ENCODE results near the gene EIF4E1B. TPM values are rescaled to one million over a fixed set of nuclear protein-coding genes. Genes with fewer than 3 reads are reported as not detected.
A peak's percentile ranks its signal among the peaks of the same experiment; 100 is the strongest.

Gene EIF4E1B
- total and polyA plus RNA-seq, 7 donors = 0.36 TPM; not detected in 6

GRCh38 chr5:176659860-176660461 lies 29.5 kb downstream of the EIF4E1B start:
- Histone ChIP-seq H3K4me3 (no peak overlapping the region), H3K4me1 (peaks cover 0 to 17% (median 6%) of the 10 kb centered on the region in 4 donors), H3K27me3 (peaks cover 0 to 24% (median 9%) of the 10 kb centered on the region in 3 donors), H3K27ac (no peak overlapping the region), H3K36me3 (peaks cover 0 to 22% (median 0%) of the 10 kb centered on the region in 4 donors), H3K9me3 (no peaks in the 10 kb centered on the region)
- no peak for DNase-seq
- intact Hi-C loops (cut with DNase I) = loop anchor here (5.0 kb wide), 1 partner anchor 452 kb away; no protein-coding TSS in a partner anchor
- 78 to 84% methylated on average over 4 of the region's 4 CpGs for WGBS, 2 donors
- no peak for TF ChIP-seq POLR2AphosphoS5 (IDR thresholded peaks at IDR 0.05)
- no peak for TF ChIP-seq POLR2A (IDR thresholded peaks at IDR 0.05)

DNA sequence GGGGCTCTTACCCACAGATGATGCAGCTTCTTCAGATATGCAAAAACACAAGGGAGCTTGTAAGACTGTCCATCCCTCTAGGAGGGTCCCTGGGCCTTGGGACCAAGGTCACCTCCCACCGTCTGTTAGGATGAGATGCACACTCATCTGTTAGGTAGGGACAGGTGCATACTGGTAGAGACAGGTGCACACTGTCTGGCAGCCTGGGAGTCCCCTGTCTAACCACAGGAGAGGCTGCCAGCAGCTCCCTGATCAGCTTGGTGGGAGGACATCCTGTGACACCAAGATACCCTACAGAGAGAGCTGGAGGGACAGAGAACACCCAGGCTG lies 30.0 kb downstream of the EIF4E1B start:
- no peaks in the 10 kb centered on the region for H3K9me3 ChIP-seq
- H3K4me3 ChIP-seq = no peak overlapping the region
- WGBS, 2 donors = 5 to 17% methylated on average over 1 of the region's 1 CpG
- no peak overlapping the region for H3K27ac ChIP-seq
- H3K4me1 ChIP-seq = peaks cover 0 to 17% (median 6%) of the 10 kb centered on the region in 4 donors
- H3K36me3 ChIP-seq = peaks cover 0 to 17% (median 0%) of the 10 kb centered on the region in 4 donors
- no peak for DNase-seq
- TF ChIP-seq EP300 (IDR thresholded peaks at IDR 0.05) (no peak), POLR2AphosphoS5 (IDR thresholded peaks at IDR 0.05) (no peak), POLR2A (IDR thresholded peaks at IDR 0.05) (no peak), CTCF (IDR thresholded peaks at IDR 0.05) (no peak)
- intact Hi-C loops (cut with DNase I) = loop anchor here (5.0 kb wide), 1 partner anchor 452 kb away; no protein-coding TSS in a partner anchor
- peaks cover 0 to 30% (median 14%) of the 10 kb centered on the region in 3 donors for H3K27me3 ChIP-seq

DNA sequence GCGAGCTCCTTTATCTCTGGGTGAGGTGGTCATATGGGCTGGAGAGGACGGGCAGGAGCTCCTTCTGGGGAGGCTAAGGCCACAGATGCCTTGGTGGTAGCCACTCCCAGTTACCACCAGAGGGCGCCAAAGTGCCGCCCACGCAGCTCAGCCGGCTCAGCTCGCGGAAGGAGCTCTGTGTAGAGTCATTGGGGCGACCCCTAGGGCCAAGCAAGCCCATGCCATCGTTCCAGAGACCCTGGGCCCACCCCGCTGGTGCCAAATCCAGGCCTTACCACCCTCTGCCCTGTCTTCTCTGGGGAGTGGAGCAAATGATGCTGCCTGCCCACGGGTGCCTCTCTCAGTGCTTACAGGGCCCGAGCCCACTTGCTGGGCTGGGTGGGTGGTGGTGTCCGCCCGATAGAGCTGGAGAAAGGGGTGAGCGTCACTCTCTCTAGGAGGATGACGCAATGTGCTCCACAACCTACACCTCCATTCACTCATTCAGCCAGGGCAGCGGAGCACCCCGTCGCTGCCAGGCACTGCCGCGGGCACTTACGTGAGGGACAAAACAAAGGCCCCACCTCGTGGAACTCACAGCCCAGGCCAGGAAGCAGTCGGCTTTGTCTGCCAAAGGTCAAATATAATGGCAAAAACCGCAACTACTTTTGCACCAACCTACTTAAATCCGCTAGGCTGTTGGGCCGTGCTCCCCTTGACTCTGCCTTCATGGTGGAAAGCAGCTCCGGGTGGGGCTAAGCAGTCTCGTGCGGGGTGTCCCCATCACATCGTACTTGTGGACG lies 30.6 kb downstream of the EIF4E1B start:
- 49 to 57% methylated on average over 33 of the region's 33 CpGs for WGBS, 2 donors
- peaks cover 0 to 33% (median 16%) of the 10 kb centered on the region in 3 donors for H3K27me3 ChIP-seq
- H3K36me3 ChIP-seq = peaks cover 0 to 17% (median 0%) of the 10 kb centered on the region in 4 donors
- H3K4me1 ChIP-seq = peaks cover 0 to 17% (median 6%) of the 10 kb centered on the region in 4 donors
- peak; percentile 83 for DNase-seq
- TF ChIP-seq POLR2AphosphoS5 (IDR thresholded peaks at IDR 0.05) (no peak), CTCF (IDR thresholded peaks at IDR 0.05) (peak; percentile 50 to 98 (median 80))
- H3K27ac ChIP-seq = no peak overlapping the region
- H3K4me3 ChIP-seq = no peak overlapping the region
- no peaks in the 10 kb centered on the region for H3K9me3 ChIP-seq
- intact Hi-C loops (cut with DNase I) = loop anchor here (5.0 kb wide), 1 partner anchor 451 kb away; no protein-coding TSS in a partner anchor

GRCh38 chr5:176661676-176662075 lies 31.2 kb downstream of the EIF4E1B start:
- H3K36me3 ChIP-seq = peaks cover 0 to 11% (median 0%) of the 10 kb centered on the region in 4 donors
- H3K9me3 ChIP-seq = no peaks in the 10 kb centered on the region
- intact Hi-C loops (cut with DNase I) = loop anchor here (5.0 kb wide), 1 partner anchor 451 kb away; no protein-coding TSS in a partner anchor
- no peak overlapping the region for H3K27ac ChIP-seq
- peaks cover 0 to 33% (median 16%) of the 10 kb centered on the region in 3 donors for H3K27me3 ChIP-seq
- no peak for TF ChIP-seq EP300 (IDR thresholded peaks at IDR 0.05)
- TF ChIP-seq POLR2AphosphoS5 (IDR thresholded peaks at IDR 0.05) = no peak
- peaks cover 0 to 17% (median 6%) of the 10 kb centered on the region in 4 donors for H3K4me1 ChIP-seq
- H3K4me3 ChIP-seq = no peak overlapping the region
- WGBS, 2 donors = 79 to 84% methylated on average over 10 of the region's 10 CpGs
- DNase-seq = no peak

- Histone ChIP-seq H3K4me1 (peaks cover 0 to 17% (median 6%) of the 10 kb centered on the region in 4 donors), H3K9me3 (no peaks in the 10 kb centered on the region), H3K4me3 (no peak overlapping the region), H3K27me3 (peaks cover 0 to 33% (median 16%) of the 10 kb centered on the region in 3 donors), H3K27ac (no peak overlapping the region), H3K36me3 (peaks cover 0 to 2% (median 0%) of the 10 kb centered on the region in 4 donors)
- no peak for TF ChIP-seq POLR2AphosphoS5 (IDR thresholded peaks at IDR 0.05)
- TF ChIP-seq POLR2A (IDR thresholded peaks at IDR 0.05) = no peak
- TF ChIP-seq CTCF (IDR thresholded peaks at IDR 0.05) = no peak
- TF ChIP-seq EP300 (IDR thresholded peaks at IDR 0.05) = no peak
- WGBS, 2 donors = 88 to 92% methylated on average over 21 of the region's 21 CpGs
- intact Hi-C loops (cut with DNase I) = loop anchor here (5.0 kb wide), 1 partner anchor 450 kb away; no protein-coding TSS in a partner anchor
- DNase-seq = no peak
Measured at GRCh38 chr5:176662371-176663333, 32.2 kb downstream of the EIF4E1B start.
